Stomach (tissue), 4 donors: Measurements from ENCODE around the gene NEDD4L.

Experiments
- POLR2A ChIP-seq, 4 donors: fragments of 450-650 bp; IDR thresholded peaks; one replicate each; pipeline ENCODE4 v1.6.1; 2016; ENCODE audit warnings: antibody characterized with exemption in 4 of 4, control low read depth in 2 of 4, mild to moderate bottlenecking in 1 of 4, moderate library complexity in 1 of 4
- TF ChIP-seq, protein P1 (sequence below), 7 experiments: fragments of 450-650 bp in 4 of 7; fragments of 200-600 bp in 3 of 7; sonication (generic) in 3 of 7; IDR thresholded peaks; one replicate each; pipeline ENCODE4 v1.5.1; 2016 to 2019; ENCODE audit warnings: antibody characterized with exemption in 7 of 7, control low read depth in 2 of 7, mild to moderate bottlenecking in 1 of 7

DNA sequence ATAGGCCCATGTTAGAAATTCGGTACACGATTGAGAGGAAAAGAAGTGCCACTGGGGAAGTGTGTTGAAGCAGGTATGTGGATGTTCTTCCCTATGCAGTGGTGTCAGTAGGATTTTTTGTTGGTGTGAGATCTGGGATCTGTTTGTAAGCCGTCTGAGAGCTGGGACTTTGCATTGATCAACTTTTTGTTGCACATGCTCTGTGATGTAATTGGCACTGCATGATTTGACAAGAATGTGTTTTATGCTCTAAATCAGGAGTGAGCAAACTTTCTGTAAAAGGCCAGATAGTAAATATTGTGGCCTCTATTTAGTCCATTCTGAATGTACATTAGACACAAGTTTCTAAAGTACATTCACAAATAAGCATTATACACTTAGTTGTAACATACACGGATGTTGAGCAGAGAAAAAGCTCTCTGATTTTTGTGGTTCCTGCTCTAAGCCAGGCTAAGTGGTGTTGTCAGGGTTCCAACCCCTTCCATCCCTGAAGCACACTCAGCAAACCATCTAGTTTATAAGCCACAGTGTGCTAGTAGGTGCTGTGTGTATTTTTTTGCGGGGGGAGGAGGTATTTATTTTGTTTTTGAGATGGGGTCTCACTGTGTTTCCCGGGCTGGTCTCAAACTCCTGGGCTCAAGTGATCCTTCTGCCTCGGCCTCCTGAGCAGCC lies 235.6 kb downstream of the NEDD4L start:
- TF ChIP-seq, protein P1, sequence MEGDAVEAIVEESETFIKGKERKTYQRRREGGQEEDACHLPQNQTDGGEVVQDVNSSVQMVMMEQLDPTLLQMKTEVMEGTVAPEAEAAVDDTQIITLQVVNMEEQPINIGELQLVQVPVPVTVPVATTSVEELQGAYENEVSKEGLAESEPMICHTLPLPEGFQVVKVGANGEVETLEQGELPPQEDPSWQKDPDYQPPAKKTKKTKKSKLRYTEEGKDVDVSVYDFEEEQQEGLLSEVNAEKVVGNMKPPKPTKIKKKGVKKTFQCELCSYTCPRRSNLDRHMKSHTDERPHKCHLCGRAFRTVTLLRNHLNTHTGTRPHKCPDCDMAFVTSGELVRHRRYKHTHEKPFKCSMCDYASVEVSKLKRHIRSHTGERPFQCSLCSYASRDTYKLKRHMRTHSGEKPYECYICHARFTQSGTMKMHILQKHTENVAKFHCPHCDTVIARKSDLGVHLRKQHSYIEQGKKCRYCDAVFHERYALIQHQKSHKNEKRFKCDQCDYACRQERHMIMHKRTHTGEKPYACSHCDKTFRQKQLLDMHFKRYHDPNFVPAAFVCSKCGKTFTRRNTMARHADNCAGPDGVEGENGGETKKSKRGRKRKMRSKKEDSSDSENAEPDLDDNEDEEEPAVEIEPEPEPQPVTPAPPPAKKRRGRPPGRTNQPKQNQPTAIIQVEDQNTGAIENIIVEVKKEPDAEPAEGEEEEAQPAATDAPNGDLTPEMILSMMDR (IDR thresholded peaks at IDR 0.05), result no peak
- no peak for TF ChIP-seq POLR2A (IDR thresholded peaks at IDR 0.05)
